K562 (cell line): Measurements from ENCODE around the gene DENND6B. TPM values are rescaled to one million over a fixed set of nuclear protein-coding genes. Genes with fewer than 3 reads are reported as not detected.

Experiments used
- EP400 ChIP-seq: fragments of 450-650 bp; IDR thresholded peaks from 2 replicates; pipeline ENCODE4 v1.6.1; 2017; ENCODE audit warnings: antibody characterized with exemption, mild to moderate bottlenecking, moderate library complexity
- FOXA3 ChIP-seq, 2 experiments: fragments of 450-650 bp in 1 of 2; sonication (generic) in 1 of 2; formaldehyde crosslinking; IDR thresholded peaks in 1 of 2; conservative IDR thresholded peaks in 1 of 2; 2 replicates each; pipeline versions ENCODE4 v1.4.0 to v1.8.0; 2020 to 2022; ENCODE audit warnings: mild to moderate bottlenecking in 2 of 2, missing genetic modification reagents in 1 of 2
- L3MBTL2 ChIP-seq: fragments of 450-650 bp; IDR thresholded peaks from 2 replicates; pipeline ENCODE4 v1.6.1; 2016; ENCODE audit warnings: mild to moderate bottlenecking, moderate library complexity
- POLR2A ChIP-seq: fragments of 450-650 bp; conservative IDR thresholded peaks from 2 replicates; pipeline ENCODE4 v1.6.1; 2016
- RB1 ChIP-seq: fragments of 450-650 bp; IDR thresholded peaks from 2 replicates; pipeline ENCODE4 v1.6.1; 2017; ENCODE audit warnings: low read depth, mild to moderate bottlenecking
- U2AF1 ChIP-seq: fragments of 200-400 bp; formaldehyde crosslinking; optimal IDR thresholded peaks from 2 replicates; pipeline ENCODE3; 2017; ENCODE audit warnings: mild to moderate bottlenecking, low read depth, low read length, moderate library complexity
- ZKSCAN8 ChIP-seq: fragments of 200-800 bp; sonication (Bioruptor generic); IDR thresholded peaks from 2 replicates; pipeline ENCODE4 v1.6.1; 2016; ENCODE audit warnings: missing genetic modification characterization, missing compliant biosample characterization
- ZNF507 ChIP-seq: conservative IDR thresholded peaks from 2 replicates; pipeline ENCODE4 v1.6.1; 2017; ENCODE audit warnings: missing genetic modification characterization, missing compliant biosample characterization
- ZNF561 ChIP-seq: fragments of 450-650 bp; formaldehyde crosslinking; conservative IDR thresholded peaks from 2 replicates; pipeline ENCODE4 v1.4.0; 2020; ENCODE audit warnings: mild to moderate bottlenecking, moderate library complexity
- ZNF695 ChIP-seq: fragments of 450-650 bp; formaldehyde crosslinking; IDR thresholded peaks from 2 replicates; pipeline ENCODE4 v1.4.0; 2020; ENCODE audit warnings: mild to moderate bottlenecking, moderate library complexity
- polyA plus RNA-seq, 8 experiments: library from polyadenylated mRNA; depleted of rRNA in 4 of 8; stranded (reverse) in 5 of 8; unstranded in 3 of 8; fragments of >200 nt; fragmentation: Nextera tagmentation in 2 of 8; fragmentation: Illumina TruSeq in 1 of 8; extraction: Ambion mirVana in 2 of 8; extraction: Trizol in 1 of 8; gene quantifications; 2 replicates each; pipeline versions ENCODE4 v1.2.1 to v1.2.3, GENCODE V29; 2011 to 2014; ENCODE audit warnings: inconsistent platforms in 1 of 8, missing spikeins in 1 of 8
- total RNA-seq, 7 experiments: library from RNA; depleted of rRNA in 6 of 7; stranded (reverse); fragments of >200 nt in 6 of 7; fragmentation: Illumina TruSeq in 2 of 7; extraction: Trizol in 2 of 7; gene quantifications; 2 replicates each; pipeline versions ENCODE4 v1.2.1 to v1.2.3, GENCODE V29; 2011 to 2021; ENCODE audit warnings: low replicate concordance in 1 of 7
- TF ChIP-seq, protein P1 (sequence below): fragments of 150-350 bp; IDR thresholded peaks from 2 replicates; pipeline ENCODE4 v1.6.1; 2014; ENCODE audit warnings: low read depth, mild to moderate bottlenecking, low read length, borderline replicate concordance
- TF ChIP-seq, protein P2 (sequence below), 2 experiments: IDR thresholded peaks in 1 of 2; conservative IDR thresholded peaks in 1 of 2; 2 replicates each; pipeline ENCODE4 v1.6.1; 2016; ENCODE audit warnings: low read depth in 2 of 2, mild to moderate bottlenecking in 1 of 2, missing compliant biosample characterization in 1 of 2, missing genetic modification characterization in 1 of 2, moderate library complexity in 1 of 2
- TF ChIP-seq, protein P3 (sequence below): sonication (generic); formaldehyde crosslinking; IDR thresholded peaks from 2 replicates; pipeline ENCODE4 v1.8.0; 2022; ENCODE audit warnings: mild to moderate bottlenecking, missing genetic modification reagents
- TF ChIP-seq, protein P4 (sequence below): fragments of 450-650 bp; formaldehyde crosslinking; conservative IDR thresholded peaks from 2 replicates; pipeline ENCODE4 v1.4.0; 2022; ENCODE audit warnings: mild to moderate bottlenecking, missing genetic modification characterization
- TF ChIP-seq, protein P5 (sequence below): fragments of 450-650 bp; conservative IDR thresholded peaks from 2 replicates; pipeline ENCODE4 v1.6.1; 2016; ENCODE audit warnings: missing genetic modification characterization, low read depth, mild to moderate bottlenecking, missing compliant biosample characterization, moderate library complexity
- TF ChIP-seq, protein P6 (sequence below): fragments of 250-450 bp; sonication (Bioruptor Pico); IDR thresholded peaks from 2 replicates; pipeline ENCODE4 v1.5.0; 2021

The DENND6B gene
- total and polyA plus RNA-seq, 9 of the 15 experiments (the other 6 are each of a cell fraction or from before 2014, with no cell fraction given): 0.07 to 3.7 (median 1.5) TPM

DNA sequence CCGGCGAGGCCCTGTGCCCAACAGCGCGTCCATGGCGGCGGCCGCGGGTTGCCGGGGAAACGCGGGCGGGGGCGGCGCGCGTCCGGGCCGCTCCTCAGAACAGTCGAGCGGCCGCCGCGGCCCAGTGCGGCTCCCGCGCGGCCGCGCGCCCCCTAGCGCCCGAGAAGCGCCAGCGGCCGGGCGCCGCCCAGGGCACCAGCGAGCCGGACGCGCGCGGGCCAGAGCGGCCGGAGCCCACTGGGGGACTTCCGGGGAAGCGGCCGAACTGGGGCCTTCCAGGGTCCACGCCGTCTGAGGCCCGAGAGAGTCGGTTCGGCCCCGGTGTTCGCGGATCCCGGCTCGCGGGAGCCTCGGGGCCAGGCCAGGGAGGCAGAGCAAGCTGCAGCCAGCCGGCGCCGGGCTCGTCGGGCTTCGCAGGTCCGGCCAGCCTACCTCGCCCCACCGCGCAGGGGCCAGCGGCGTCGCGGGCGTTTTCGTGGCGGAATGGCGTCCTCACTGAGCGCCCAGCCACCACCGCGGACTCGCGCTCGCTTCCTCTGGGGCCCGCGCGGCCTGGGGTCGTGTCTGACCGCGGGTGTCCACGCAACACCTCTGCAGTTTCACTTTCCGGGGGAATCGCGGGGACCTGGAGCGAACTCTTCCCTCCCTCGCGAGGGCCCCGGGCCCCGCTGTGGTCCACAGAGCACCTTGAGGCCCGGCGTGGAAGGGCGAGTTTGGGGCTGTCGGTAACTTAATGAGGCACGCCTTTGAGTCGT is at the start of gene DENND6B (continued):
- TF ChIP-seq ZNF507 (tag): no peak
- peak; percentile 90 for TF ChIP-seq L3MBTL2
- TF ChIP-seq, protein P1, sequence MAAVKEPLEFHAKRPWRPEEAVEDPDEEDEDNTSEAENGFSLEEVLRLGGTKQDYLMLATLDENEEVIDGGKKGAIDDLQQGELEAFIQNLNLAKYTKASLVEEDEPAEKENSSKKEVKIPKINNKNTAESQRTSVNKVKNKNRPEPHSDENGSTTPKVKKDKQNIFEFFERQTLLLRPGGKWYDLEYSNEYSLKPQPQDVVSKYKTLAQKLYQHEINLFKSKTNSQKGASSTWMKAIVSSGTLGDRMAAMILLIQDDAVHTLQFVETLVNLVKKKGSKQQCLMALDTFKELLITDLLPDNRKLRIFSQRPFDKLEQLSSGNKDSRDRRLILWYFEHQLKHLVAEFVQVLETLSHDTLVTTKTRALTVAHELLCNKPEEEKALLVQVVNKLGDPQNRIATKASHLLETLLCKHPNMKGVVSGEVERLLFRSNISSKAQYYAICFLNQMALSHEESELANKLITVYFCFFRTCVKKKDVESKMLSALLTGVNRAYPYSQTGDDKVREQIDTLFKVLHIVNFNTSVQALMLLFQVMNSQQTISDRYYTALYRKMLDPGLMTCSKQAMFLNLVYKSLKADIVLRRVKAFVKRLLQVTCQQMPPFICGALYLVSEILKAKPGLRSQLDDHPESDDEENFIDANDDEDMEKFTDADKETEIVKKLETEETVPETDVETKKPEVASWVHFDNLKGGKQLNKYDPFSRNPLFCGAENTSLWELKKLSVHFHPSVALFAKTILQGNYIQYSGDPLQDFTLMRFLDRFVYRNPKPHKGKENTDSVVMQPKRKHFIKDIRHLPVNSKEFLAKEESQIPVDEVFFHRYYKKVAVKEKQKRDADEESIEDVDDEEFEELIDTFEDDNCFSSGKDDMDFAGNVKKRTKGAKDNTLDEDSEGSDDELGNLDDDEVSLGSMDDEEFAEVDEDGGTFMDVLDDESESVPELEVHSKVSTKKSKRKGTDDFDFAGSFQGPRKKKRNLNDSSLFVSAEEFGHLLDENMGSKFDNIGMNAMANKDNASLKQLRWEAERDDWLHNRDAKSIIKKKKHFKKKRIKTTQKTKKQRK: no peak
- TF ChIP-seq, protein P2, sequence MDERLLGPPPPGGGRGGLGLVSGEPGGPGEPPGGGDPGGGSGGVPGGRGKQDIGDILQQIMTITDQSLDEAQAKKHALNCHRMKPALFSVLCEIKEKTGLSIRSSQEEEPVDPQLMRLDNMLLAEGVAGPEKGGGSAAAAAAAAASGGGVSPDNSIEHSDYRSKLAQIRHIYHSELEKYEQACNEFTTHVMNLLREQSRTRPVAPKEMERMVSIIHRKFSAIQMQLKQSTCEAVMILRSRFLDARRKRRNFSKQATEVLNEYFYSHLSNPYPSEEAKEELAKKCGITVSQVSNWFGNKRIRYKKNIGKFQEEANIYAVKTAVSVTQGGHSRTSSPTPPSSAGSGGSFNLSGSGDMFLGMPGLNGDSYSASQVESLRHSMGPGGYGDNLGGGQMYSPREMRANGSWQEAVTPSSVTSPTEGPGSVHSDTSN (CRISPR knock-in tag; IDR thresholded peaks at IDR 0.05; ENCODE audit: low read depth): no peak
- TF ChIP-seq, protein P2 (tag; conservative IDR thresholded peaks at IDR 0.05; ENCODE audit: low read depth): no peak
- TF ChIP-seq POLR2A: peak; percentile 72
- TF ChIP-seq FOXA3 (CRISPR knock-in tag; conservative IDR thresholded peaks at IDR 0.05 in 1 of 2, IDR thresholded peaks at IDR 0.05 in 1 of 2): peak in 1 of 2 experiments; percentile 53; a peak in 1 of 4 replicates
- peak; percentile 88 for TF ChIP-seq RB1
- no peak for TF ChIP-seq ZKSCAN8 (CRISPR knock-in tag)
- TF ChIP-seq ZNF561: no peak
- TF ChIP-seq, protein P3, sequence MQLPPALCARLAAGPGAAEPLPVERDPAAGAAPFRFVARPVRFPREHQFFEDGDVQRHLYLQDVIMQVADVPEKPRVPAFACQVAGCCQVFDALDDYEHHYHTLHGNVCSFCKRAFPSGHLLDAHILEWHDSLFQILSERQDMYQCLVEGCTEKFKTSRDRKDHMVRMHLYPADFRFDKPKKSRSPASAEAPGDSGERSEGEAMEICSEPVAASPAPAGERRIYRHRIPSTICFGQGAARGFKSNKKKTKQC (CRISPR knock-in tag): no peak
- TF ChIP-seq, protein P4, sequence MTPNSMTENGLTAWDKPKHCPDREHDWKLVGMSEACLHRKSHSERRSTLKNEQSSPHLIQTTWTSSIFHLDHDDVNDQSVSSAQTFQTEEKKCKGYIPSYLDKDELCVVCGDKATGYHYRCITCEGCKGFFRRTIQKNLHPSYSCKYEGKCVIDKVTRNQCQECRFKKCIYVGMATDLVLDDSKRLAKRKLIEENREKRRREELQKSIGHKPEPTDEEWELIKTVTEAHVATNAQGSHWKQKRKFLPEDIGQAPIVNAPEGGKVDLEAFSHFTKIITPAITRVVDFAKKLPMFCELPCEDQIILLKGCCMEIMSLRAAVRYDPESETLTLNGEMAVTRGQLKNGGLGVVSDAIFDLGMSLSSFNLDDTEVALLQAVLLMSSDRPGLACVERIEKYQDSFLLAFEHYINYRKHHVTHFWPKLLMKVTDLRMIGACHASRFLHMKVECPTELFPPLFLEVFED (CRISPR knock-in tag): no peak
- TF ChIP-seq, protein P5, sequence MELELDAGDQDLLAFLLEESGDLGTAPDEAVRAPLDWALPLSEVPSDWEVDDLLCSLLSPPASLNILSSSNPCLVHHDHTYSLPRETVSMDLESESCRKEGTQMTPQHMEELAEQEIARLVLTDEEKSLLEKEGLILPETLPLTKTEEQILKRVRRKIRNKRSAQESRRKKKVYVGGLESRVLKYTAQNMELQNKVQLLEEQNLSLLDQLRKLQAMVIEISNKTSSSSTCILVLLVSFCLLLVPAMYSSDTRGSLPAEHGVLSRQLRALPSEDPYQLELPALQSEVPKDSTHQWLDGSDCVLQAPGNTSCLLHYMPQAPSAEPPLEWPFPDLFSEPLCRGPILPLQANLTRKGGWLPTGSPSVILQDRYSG (tag): no peak
- TF ChIP-seq, protein P6, sequence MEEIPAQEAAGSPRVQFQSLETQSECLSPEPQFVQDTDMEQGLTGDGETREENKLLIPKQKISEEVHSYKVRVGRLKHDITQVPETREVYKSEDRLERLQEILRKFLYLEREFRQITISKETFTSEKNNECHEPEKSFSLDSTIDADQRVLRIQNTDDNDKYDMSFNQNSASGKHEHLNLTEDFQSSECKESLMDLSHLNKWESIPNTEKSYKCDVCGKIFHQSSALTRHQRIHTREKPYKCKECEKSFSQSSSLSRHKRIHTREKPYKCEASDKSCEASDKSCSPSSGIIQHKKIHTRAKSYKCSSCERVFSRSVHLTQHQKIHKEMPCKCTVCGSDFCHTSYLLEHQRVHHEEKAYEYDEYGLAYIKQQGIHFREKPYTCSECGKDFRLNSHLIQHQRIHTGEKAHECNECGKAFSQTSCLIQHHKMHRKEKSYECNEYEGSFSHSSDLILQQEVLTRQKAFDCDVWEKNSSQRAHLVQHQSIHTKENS (CRISPR knock-in tag): no peak
- no peak for TF ChIP-seq ZNF695 (CRISPR knock-in tag)
- peak; percentile 63; the same call in 1 of the 2 replicates for TF ChIP-seq EP400
- no peak for TF ChIP-seq U2AF1
